PC-9 (cell line): ENCODE results near the gene RGS11.

Experiments
- EZH2 ChIP-seq: fragments of 200-600 bp; sonication (generic); IDR thresholded peaks from 2 replicates; pipeline ENCODE4 v1.8.0; 2017; ENCODE audit warnings: antibody characterized with exemption, low read depth
- TF ChIP-seq, protein P1 (sequence below): fragments of 200-600 bp; sonication (generic); conservative IDR thresholded peaks from 2 replicates; pipeline ENCODE4 v1.6.1; 2017; ENCODE audit warnings: mixed run types, antibody characterized with exemption, mild to moderate bottlenecking, moderate library complexity

DNA sequence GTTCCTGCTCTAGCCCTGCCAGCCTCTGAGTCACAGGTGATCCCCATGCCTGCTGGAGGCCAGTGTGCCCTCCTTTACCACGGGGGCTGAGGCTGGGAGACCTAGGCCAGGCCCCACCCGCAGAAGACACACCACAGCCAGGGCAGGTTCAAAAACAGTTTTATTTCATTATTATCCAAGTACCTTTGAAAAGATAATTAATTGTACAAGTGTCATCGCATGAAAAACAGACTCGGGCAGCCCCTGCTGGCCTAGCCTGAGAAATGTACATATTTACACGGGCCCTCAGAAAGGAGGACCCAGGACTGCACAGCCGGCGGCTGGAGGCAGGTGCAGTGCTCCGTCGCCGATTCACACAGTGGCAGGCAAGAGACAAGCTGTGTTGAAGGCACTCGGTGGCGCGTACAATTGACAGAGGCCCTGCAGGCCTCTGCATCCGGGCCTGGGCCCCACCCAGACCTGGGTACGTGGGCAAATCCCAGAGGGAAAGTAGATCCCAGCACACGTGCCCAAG, 11.6 kb upstream of the RGS11 start:
- TF ChIP-seq, protein P1, sequence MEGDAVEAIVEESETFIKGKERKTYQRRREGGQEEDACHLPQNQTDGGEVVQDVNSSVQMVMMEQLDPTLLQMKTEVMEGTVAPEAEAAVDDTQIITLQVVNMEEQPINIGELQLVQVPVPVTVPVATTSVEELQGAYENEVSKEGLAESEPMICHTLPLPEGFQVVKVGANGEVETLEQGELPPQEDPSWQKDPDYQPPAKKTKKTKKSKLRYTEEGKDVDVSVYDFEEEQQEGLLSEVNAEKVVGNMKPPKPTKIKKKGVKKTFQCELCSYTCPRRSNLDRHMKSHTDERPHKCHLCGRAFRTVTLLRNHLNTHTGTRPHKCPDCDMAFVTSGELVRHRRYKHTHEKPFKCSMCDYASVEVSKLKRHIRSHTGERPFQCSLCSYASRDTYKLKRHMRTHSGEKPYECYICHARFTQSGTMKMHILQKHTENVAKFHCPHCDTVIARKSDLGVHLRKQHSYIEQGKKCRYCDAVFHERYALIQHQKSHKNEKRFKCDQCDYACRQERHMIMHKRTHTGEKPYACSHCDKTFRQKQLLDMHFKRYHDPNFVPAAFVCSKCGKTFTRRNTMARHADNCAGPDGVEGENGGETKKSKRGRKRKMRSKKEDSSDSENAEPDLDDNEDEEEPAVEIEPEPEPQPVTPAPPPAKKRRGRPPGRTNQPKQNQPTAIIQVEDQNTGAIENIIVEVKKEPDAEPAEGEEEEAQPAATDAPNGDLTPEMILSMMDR = no peak
- TF ChIP-seq EZH2 = no peak
